ENCODE results near the gene TBC1D32.
"Not testable (repeated sequence)": the region's sequence is repeated elsewhere in the genome, so short reads cannot be mapped to it uniquely, and the experiment has no call there.

The TBC1D32 gene

GRCh38 chr6:121086876-121087275 is 247.4 kb downstream of the TBC1D32 start:
- no peak for DNase-seq (ENCODE audit: extremely low read depth, low read depth)
- TF ChIP-seq, protein P1, sequence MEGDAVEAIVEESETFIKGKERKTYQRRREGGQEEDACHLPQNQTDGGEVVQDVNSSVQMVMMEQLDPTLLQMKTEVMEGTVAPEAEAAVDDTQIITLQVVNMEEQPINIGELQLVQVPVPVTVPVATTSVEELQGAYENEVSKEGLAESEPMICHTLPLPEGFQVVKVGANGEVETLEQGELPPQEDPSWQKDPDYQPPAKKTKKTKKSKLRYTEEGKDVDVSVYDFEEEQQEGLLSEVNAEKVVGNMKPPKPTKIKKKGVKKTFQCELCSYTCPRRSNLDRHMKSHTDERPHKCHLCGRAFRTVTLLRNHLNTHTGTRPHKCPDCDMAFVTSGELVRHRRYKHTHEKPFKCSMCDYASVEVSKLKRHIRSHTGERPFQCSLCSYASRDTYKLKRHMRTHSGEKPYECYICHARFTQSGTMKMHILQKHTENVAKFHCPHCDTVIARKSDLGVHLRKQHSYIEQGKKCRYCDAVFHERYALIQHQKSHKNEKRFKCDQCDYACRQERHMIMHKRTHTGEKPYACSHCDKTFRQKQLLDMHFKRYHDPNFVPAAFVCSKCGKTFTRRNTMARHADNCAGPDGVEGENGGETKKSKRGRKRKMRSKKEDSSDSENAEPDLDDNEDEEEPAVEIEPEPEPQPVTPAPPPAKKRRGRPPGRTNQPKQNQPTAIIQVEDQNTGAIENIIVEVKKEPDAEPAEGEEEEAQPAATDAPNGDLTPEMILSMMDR (IDR thresholded peaks at IDR 0.05; ENCODE audit: low read depth, low read length) = no peak

GRCh38 chr6:121076119-121076518 is 258.2 kb downstream of the TBC1D32 start:
- TF ChIP-seq, protein P1 (IDR thresholded peaks at IDR 0.05; ENCODE audit: low read depth, low read length) = no peak
- DNase-seq (ENCODE audit: extremely low read depth, low read depth) = no peak

DNA sequence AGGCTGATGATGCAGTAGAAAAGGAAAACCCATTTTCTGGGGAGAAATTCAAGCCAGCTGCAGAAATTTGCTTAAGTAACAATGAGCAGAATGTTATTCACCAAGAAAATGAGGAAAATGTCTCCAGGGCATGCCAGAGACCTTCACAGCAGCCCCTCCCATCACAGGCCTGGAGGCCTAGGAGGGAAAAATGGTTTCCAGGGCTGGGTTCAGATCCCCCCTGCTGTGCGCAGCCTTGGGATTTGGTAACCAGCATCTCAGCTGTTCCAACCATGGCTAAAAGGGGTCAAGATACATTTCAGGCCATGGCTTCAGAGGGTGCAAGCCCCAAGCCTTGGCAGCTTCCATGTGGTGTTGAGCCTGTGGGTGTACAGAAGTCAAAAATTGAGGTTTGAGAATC is 265.5 kb downstream of the TBC1D32 start:
- DNase-seq (ENCODE audit: extremely low read depth, low read depth) = not testable (repeated sequence)

- TF ChIP-seq, protein P1 (IDR thresholded peaks at IDR 0.05; ENCODE audit: low read depth, low read length) = no peak
- DNase-seq (ENCODE audit: extremely low read depth, low read depth) = no peak
Measured at GRCh38 chr6:121067381-121067780, 266.9 kb downstream of the TBC1D32 start.

DNA sequence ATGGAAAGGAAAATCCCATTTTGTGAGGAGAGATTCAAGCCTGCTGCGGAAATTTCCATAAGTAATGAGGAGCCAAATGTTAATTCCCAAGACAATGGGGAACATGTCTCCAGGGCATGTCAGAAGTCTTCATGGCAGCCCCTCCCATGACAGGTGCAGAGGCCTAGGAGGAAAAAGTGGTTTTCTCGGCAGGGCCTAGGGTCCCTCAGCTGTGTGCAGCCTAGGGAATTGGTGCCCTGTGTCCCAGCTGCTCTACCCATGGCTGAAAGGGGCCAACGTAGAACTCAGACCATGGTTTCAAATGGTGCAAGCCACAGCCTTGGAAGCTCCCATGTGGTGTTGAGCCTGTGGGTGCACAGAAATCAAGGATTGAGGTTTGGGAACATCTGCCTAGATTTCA is 269.9 kb downstream of the TBC1D32 start:
- DNase-seq (ENCODE audit: extremely low read depth, low read depth) = no peak
- TF ChIP-seq, protein P1 (IDR thresholded peaks at IDR 0.05; ENCODE audit: low read depth, low read length) = no peak

DNA sequence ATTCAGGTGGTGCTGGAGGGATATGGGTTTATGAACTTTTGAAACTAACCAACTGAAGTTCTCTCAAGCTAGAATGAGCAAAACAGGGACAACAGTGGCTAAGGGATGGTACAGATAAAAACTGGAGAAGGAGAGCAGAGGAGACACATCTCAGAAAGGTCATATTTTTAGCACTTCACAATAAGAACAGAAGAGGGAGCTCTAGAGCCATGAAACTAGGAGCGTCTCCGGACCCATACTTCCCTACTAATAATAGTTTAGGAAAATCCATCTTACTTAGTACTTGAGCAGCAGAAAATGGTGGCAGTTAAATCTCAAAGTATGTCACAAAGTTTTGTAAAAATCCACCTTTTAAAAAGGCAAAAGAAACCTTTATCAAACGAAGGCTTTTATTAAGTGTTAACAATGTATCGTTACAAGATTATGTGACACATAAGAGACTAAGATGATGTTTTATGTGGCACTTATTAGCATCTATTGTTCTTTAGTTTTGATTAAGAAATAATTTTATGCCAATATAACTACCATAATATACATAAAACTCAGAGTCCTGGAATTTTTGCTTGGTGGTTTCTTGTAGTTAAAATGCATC is 278.6 kb downstream of the TBC1D32 start:
- TF ChIP-seq, protein P1 (IDR thresholded peaks at IDR 0.05; ENCODE audit: low read depth, low read length) = peak; percentile 74
- DNase-seq (ENCODE audit: extremely low read depth, low read depth) = peak; percentile 11

DNA sequence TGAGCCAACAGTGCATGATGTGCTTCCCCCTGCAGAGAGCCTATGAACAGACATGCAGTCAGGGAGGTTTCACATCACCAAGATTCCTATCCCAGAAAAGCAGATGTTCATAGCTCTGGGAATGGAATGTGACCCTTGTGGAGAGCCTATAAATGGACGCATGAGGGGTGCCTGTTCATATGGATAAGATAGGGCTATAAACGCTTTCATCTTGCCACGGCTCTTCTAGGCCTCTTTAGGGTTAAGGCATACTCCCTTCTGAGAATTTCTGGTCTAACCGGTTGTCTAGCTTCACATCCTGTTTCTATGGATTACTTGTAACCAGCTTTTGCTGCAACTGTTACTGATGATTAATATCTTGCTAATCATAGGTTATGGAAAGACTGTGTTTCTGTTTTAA is 285.7 kb downstream of the TBC1D32 start:
- DNase-seq (ENCODE audit: extremely low read depth, low read depth) = not testable (repeated sequence)

- DNase-seq (ENCODE audit: extremely low read depth, low read depth) = not testable (repeated sequence)
Measured at GRCh38 chr6:121044905-121045304, 289.4 kb downstream of the TBC1D32 start.

- not testable (repeated sequence) for DNase-seq (ENCODE audit: extremely low read depth, low read depth)
Measured at GRCh38 chr6:121043706-121044105, 290.6 kb downstream of the TBC1D32 start.

DNA sequence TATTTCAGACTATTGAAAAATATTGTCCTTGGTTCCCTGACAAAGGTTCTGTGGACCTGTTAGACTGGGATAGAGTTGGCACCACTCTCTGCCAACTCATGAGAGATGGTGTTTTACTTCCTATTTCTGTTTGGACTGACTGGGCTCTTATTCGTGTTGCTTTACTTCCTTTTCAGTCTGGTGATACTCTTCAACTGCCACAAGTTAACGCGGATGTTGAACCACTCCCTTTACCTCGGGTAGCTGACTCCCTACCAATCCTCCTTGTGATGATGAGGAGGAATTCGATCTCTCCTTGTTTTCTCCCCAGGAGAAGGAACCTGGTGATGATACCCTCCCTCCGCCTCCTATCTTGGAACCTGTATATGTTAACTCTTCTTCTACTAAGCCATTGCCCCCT is 291.1 kb downstream of the TBC1D32 start:
- not testable (repeated sequence) for DNase-seq (ENCODE audit: extremely low read depth, low read depth)
